ENCODE results near the gene PSME2. TPM values are rescaled to one million over a fixed set of nuclear protein-coding genes. Genes with fewer than 3 reads are reported as not detected.

Gene PSME2
- total RNA-seq, 4 donors from 2014 or later: 31.3 to 66.6 (median 47.5) TPM

DNA sequence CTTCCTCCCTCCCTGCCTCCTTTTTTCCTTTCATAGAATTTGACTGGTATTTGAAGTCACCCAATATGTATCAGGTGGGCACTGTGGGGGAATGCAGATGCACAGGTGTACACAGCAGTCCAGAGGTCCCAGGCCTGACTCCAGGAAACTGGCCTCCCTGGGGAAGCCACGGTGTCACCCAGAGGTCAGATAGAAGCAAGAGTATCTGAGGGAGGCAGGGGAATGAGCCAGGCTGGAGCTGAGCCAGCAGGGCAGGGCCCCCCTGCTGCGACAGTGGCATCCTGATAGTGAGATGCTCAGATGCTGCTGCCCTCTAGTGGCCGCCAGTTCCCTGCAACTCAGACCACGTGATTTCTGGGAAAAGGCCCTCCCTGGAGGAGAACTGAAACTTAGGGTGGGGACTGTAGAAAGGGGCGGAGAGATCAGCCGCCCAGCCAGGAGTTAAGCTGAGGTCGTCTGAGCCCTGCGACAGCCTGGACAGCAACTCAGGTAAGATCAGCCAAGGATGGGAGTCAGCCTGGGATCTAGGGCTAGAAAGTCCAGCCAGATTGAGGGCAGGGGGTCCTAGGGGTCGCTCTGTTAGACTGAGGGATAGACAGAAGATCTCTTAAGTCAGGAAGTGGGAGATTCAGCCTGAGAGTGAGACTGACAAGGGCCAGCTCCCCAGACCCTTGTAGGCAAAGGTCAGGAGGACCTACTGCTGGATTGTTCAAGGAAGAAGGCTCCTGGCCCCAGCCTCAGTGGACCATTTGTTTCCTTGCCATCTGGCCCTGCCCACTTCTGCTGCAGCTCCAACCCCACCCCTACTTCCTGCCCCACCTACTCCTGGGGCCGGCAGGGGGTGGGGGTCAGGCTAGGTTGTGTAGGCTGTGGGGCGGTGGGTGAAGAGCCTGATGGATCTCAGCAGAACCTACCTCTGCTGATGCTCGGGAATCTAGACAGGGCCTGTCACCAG, 14.7 kb upstream of the PSME2 start, which contains the start of gene IRF9:
TSS of gene IRF9 (plus strand) at position 416 of the 955 bp plus-strand sequence. CDS start 880 bp downstream, outside the sequence.
- H3K27ac ChIP-seq: peak within 1 kb of the TSS; percentile 92 to 97 (median 97)

GRCh38 chr14:24160499-24160849, 14.1 kb upstream of the PSME2 start:
- Histone ChIP-seq H3K4me3 (replicated peaks in 1 of 3) (no peak overlapping the region), H3K4me1 (peaks cover 18 to 27% of the 10 kb centered on the region in 2 donors), H3K27ac (peak overlapping the region; percentile 56 to 97 (median 97)), H3K36me3 (peaks cover 49 to 56% of the 10 kb centered on the region in 2 donors), H3K9me3 (no peaks in the 10 kb centered on the region), H3K27me3 (no peaks in the 10 kb centered on the region)
- intact Hi-C loops (cut with DNase I): no loop called here
- DNase-seq: no peak
- TF ChIP-seq CTCF (IDR thresholded peaks at IDR 0.05) (no peak), POLR2A (IDR thresholded peaks at IDR 0.05) (no peak)
- 89 to 94% methylated on average over 4 of the region's 4 CpGs for WGBS, 2 donors

More for the DNA sequence above, 14.7 kb upstream of the PSME2 start, which contains the start of gene IRF9:
- peak; percentile 99 for DNase-seq
- Histone ChIP-seq H3K9me3 (no peaks in the 10 kb centered on the region), H3K36me3 (peaks cover 52 to 56% of the 10 kb centered on the region in 2 donors), H3K27me3 (no peaks in the 10 kb centered on the region), H3K4me3 (replicated peaks in 1 of 3) (peak within 1 kb of the TSS; percentile 4 to 58 (median 52)), H3K4me1 (peaks cover 18 to 27% of the 10 kb centered on the region in 2 donors)
- TF ChIP-seq CTCF (IDR thresholded peaks at IDR 0.05) (peak; percentile 89 to 98 (median 94)), POLR2A (IDR thresholded peaks at IDR 0.05) (peak in 1 of 2 donors; percentile 82)
- intact Hi-C loops (cut with DNase I): no loop called here
- WGBS, 2 donors: 2% methylated on average over 10 to 12 of the region's 12 CpGs

DNA sequence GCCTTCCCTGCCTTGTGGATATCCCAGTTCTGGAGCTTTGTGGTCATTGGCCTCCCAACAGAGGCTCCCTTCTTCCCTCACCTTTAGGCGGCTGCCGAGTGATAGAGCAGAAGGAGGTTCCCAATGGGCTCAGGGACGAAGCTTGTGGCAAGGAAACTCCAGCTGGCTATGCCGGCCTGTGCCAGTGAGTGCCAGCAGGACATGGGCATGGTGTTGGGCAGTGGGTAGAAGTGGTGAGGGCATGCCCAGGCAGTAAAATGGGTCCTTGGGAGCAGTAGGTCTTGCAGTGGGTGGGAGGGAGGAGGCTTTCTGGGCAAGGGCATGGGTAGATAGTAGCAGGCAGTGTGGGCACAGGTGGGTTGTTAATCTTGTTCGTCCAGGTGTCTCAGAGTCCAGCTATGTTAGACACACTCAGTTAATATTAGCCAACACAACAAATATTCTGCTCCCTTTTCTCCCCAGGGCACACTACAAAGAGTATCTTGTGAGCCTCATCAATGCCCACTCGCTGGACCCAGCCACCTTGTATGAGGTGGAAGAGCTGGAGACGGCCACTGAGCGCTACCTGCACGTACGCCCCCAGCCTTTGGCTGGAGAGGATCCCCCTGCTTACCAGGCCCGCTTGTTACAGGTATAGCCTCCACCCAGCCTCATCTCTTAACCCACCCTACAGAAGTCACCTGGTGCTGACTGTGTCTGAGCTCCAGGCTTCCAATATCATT, 13.5 kb upstream of the PSME2 start:
- H3K36me3 ChIP-seq: peaks cover 49 to 56% of the 10 kb centered on the region in 2 donors

DNA sequence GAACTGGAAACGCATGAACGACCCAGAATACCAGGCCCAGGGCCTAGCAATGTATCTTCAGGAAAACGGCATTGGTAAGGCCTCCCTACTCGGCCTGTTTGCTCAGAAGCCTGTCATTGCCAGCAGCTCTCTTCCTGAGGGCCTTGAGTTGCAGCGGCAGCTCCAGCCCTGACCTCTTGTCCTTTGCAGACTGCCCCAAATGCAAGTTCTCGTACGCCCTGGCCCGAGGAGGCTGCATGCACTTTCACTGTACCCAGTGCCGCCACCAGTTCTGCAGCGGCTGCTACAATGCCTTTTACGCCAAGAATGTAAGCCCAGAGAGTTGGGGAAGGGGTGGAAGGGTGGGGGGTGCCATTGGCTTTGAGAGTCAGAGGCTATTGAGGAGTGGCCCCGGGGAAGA, 10.9 kb upstream of the PSME2 start:
- no peaks in the 10 kb centered on the region for H3K27me3 ChIP-seq
- H3K36me3 ChIP-seq: peaks cover 34 to 46% of the 10 kb centered on the region in 2 donors
- intact Hi-C loops (cut with DNase I): no loop called here
- no peak overlapping the region for H3K4me3 ChIP-seq (replicated peaks in 1 of 3)
- H3K9me3 ChIP-seq: no peaks in the 10 kb centered on the region
- WGBS, 2 donors: 91 to 92% methylated on average over 11 to 12 of the region's 12 CpGs
- no peak overlapping the region for H3K27ac ChIP-seq
- no peak for TF ChIP-seq POLR2A (IDR thresholded peaks at IDR 0.05)
- TF ChIP-seq CTCF (IDR thresholded peaks at IDR 0.05): no peak
- H3K4me1 ChIP-seq: peaks cover 9 to 14% of the 10 kb centered on the region in 2 donors
- no peak for DNase-seq

More for the DNA sequence above, 13.5 kb upstream of the PSME2 start:
- no peak for TF ChIP-seq CTCF (IDR thresholded peaks at IDR 0.05)
- no peak for TF ChIP-seq POLR2A (IDR thresholded peaks at IDR 0.05)
- H3K4me3 ChIP-seq (replicated peaks in 1 of 3): no peak overlapping the region
- peak overlapping the region; percentile 56 to 97 (median 97) for H3K27ac ChIP-seq
- H3K9me3 ChIP-seq: no peaks in the 10 kb centered on the region
- H3K4me1 ChIP-seq: peaks cover 18 to 27% of the 10 kb centered on the region in 2 donors
- intact Hi-C loops (cut with DNase I): no loop called here
- no peaks in the 10 kb centered on the region for H3K27me3 ChIP-seq
- WGBS, 2 donors: 95 to 96% methylated on average over 11 of the region's 11 CpGs
- DNase-seq: no peak
